Measurements from ENCODE around the gene DNAJC15.

The DNAJC15 gene

GRCh38 chr13:43153436-43154090 lies 130.2 kb downstream of the DNAJC15 start:
- Mint-ChIP-seq H3K36me3 (no peaks in the 10 kb centered on the region), H3K4me1 (no peaks in the 10 kb centered on the region), H3K9me3 (no peaks in the 10 kb centered on the region)

GRCh38 chr13:43154156-43154651 lies 130.8 kb downstream of the DNAJC15 start:
- Mint-ChIP-seq H3K27me3 (peaks cover 12% of the 10 kb centered on the region), H3K4me1 (no peaks in the 10 kb centered on the region), H3K9me3 (no peaks in the 10 kb centered on the region), H3K27ac (no peak overlapping the region), H3K36me3 (no peaks in the 10 kb centered on the region), H3K4me3 (no peak overlapping the region)
- no peak for ATAC-seq

More at GRCh38 chr13:43153436-43154090, 130.2 kb downstream of the DNAJC15 start:
- H3K27me3 Mint-ChIP-seq, result peaks cover 12% of the 10 kb centered on the region
- ATAC-seq, result no peak
- no peak overlapping the region for H3K27ac Mint-ChIP-seq
- no peak overlapping the region for H3K4me3 Mint-ChIP-seq

GRCh38 chr13:43154839-43155238 lies 131.5 kb downstream of the DNAJC15 start:
- H3K36me3 Mint-ChIP-seq, result no peaks in the 10 kb centered on the region
- no peak overlapping the region for H3K27ac Mint-ChIP-seq
- H3K27me3 Mint-ChIP-seq, result peaks cover 12% of the 10 kb centered on the region
- ATAC-seq, result no peak
- no peak overlapping the region for H3K4me3 Mint-ChIP-seq
- no peaks in the 10 kb centered on the region for H3K4me1 Mint-ChIP-seq
- H3K9me3 Mint-ChIP-seq, result no peaks in the 10 kb centered on the region

GRCh38 chr13:43156916-43157315 lies 133.5 kb downstream of the DNAJC15 start:
- Mint-ChIP-seq H3K36me3 (no peaks in the 10 kb centered on the region), H3K4me3 (no peak overlapping the region), H3K4me1 (no peaks in the 10 kb centered on the region), H3K27ac (no peak overlapping the region), H3K27me3 (peaks cover 5% of the 10 kb centered on the region), H3K9me3 (no peaks in the 10 kb centered on the region)
- ATAC-seq, result no peak

- no peak for ATAC-seq
- H3K9me3 Mint-ChIP-seq, result no peaks in the 10 kb centered on the region
These were observed 134.4 kb downstream of the DNAJC15 start for GRCh38 chr13:43157796-43158195.

GRCh38 chr13:43158516-43158915 lies 135.1 kb downstream of the DNAJC15 start:
- no peak overlapping the region for H3K4me3 Mint-ChIP-seq
- no peaks in the 10 kb centered on the region for H3K9me3 Mint-ChIP-seq
- no peaks in the 10 kb centered on the region for H3K27me3 Mint-ChIP-seq
- H3K4me1 Mint-ChIP-seq, result no peaks in the 10 kb centered on the region
- no peaks in the 10 kb centered on the region for H3K36me3 Mint-ChIP-seq
- H3K27ac Mint-ChIP-seq, result no peak overlapping the region
- no peak for ATAC-seq

More at GRCh38 chr13:43157796-43158195, 134.4 kb downstream of the DNAJC15 start:
- Mint-ChIP-seq H3K4me1 (no peaks in the 10 kb centered on the region), H3K36me3 (no peaks in the 10 kb centered on the region), H3K4me3 (no peak overlapping the region), H3K27ac (no peak overlapping the region), H3K27me3 (no peaks in the 10 kb centered on the region)

- Mint-ChIP-seq H3K4me1 (no peaks in the 10 kb centered on the region), H3K4me3 (no peak overlapping the region), H3K27me3 (no peaks in the 10 kb centered on the region), H3K9me3 (no peaks in the 10 kb centered on the region), H3K36me3 (no peaks in the 10 kb centered on the region), H3K27ac (no peak overlapping the region)
- ATAC-seq, result no peak
These were observed 135.7 kb downstream of the DNAJC15 start for GRCh38 chr13:43159026-43159461.
